Thyroid gland (tissue), 4 donors: ENCODE data around the gene GALNT10.

Source experiments
- CTCF ChIP-seq, 6 experiments: fragments of 200-600 bp in 3 of 6; fragments of 450-650 bp in 3 of 6; sonication (generic) in 3 of 6; IDR thresholded peaks; one replicate each; pipeline ENCODE4 v1.5.1; 2016 to 2019; ENCODE audit warnings: antibody characterized with exemption in 6 of 6, mild to moderate bottlenecking in 2 of 6, inconsistent platforms in 1 of 6, moderate library complexity in 1 of 6
- POLR2A ChIP-seq, 2 donors: fragments of 450-650 bp; IDR thresholded peaks; one replicate each; pipeline ENCODE4 v1.6.1; 2017; ENCODE audit warnings: antibody characterized with exemption in 2 of 2, mild to moderate bottlenecking in 2 of 2, moderate library complexity in 1 of 2

DNA sequence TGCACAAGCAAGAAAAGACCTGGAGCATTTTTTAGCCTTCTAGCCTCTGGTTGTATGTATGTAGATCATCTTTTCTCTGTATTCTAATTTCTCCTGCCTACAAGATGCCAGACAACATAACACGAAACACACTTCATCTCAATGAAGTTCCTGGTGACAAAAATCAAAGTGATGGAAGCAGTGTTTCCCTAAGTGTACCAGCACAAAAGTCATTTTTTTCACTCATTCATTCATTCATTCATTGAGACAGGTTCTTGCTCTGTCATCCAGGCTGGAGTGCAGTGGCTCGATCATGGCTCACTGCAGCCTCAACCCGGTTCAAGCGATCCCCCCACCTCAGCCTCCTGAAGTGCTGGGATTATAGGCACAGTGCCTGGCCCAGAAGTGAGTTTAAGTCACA is 183.7 kb downstream of the GALNT10 start:
- no peak for TF ChIP-seq POLR2A (IDR thresholded peaks at IDR 0.05)
- no peak for TF ChIP-seq CTCF (IDR thresholded peaks at IDR 0.05)
